SK-N-SH (cell line): ENCODE measurements around the gene DCTD.

Source experiments
- CTCF ChIP-seq: fragments of 200-600 bp; sonication (generic); IDR thresholded peaks from 2 replicates; pipeline ENCODE4 v1.6.1; 2017; ENCODE audit warnings: antibody characterized with exemption, mild to moderate bottlenecking, moderate library complexity
- FOXJ3 ChIP-seq: sonication (generic); formaldehyde crosslinking; IDR thresholded peaks from 2 replicates; pipeline ENCODE4 v1.5.1; 2020; ENCODE audit warnings: mild to moderate bottlenecking, missing genetic modification reagents
- TCF12 ChIP-seq: IDR thresholded peaks from 2 replicates; pipeline ENCODE4 v1.4.0; 2012

- TF ChIP-seq FOXJ3, result no peak
- no peak for TF ChIP-seq CTCF
- no peak for TF ChIP-seq TCF12
Measured at GRCh38 chr4:182944484-182945213, 27.5 kb upstream of the DCTD start.
